ENCODE results near the gene C1QTNF1.

C1QTNF1 gene

DNA sequence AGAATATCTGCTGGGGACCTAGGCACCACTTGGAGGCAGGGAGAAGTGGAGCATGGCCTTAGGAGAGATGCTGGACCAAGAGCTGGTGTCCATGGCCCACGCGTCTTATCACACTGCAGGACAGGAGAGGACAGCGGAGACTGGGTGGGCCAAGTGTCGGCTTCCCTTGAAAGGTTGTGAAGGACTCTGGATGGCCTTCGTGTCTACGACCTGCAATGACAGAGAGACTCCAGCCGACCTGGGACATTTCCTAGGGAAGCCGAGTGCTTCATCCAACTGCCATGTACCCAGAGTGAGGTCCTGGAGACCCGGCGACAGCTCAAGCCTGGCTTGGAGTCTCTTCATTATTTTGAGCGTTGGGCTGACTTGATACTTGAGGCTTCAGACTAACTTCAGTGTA, 20.5 kb downstream of the C1QTNF1 start:
- no peak for DNase-seq (ENCODE audit: insufficient read length, low spot score)
- no peak for FAIRE-seq
- TF ChIP-seq TAF1 (IDR thresholded peaks at IDR 0.05; ENCODE audit: low read depth, low read length): no peak
- no peak for TF ChIP-seq POU2F2 (IDR thresholded peaks at IDR 0.05; ENCODE audit: low read depth, low read length)
- no peak for TF ChIP-seq PAX5 (IDR thresholded peaks at IDR 0.05; ENCODE audit: insufficient read depth, low read length, severe bottlenecking)
- TF ChIP-seq SPI1 (IDR thresholded peaks at IDR 0.05; ENCODE audit: low read depth, low read length): no peak
- no peak for TF ChIP-seq POLR2A (IDR thresholded peaks at IDR 0.05; ENCODE audit: low read depth, low read length)
- no peak for TF ChIP-seq POLR2AphosphoS5 (IDR thresholded peaks at IDR 0.05; ENCODE audit: low read depth, low read length)

DNA sequence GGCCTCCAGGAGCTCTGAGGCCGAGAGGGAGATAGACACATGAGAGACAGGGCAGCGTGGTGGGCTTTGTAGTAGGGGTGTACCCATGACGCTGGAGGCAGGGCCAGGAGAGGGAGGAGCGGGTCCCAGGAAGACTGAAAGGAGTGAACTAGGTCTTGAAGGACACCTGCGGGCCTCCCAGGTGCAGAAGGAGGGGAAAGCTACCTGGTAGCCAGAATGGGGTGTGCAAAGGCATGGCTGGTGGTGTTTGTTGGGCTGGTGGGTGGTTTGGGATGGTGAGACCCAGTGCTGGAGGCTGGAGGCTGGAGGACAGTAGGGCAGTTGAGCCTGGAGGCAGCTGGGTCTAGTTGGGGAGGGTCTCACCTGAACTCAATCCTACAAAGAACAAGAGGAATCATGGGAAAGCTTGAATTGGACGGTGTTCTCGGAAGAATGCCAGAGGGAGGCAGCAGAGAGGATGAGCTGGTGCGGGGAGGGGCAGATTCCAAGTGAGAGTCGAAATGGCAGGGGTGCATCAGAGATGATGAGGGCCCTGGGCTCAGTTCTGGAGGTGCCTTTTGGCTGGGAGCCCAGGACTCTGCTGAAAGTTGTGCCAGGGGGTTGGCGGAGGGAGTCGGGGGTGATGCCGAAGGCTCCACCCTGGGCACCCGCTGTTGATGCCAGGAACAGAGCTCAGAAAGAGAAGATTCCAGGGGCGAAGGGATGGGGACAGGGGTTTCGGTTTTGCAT, 21.2 kb downstream of the C1QTNF1 start:
- DNase-seq (ENCODE audit: insufficient read length, low spot score) (no peak), FAIRE-seq (no peak)
- TF ChIP-seq POLR2A (IDR thresholded peaks at IDR 0.05; ENCODE audit: low read depth, low read length) (no peak), POLR2AphosphoS5 (IDR thresholded peaks at IDR 0.05; ENCODE audit: low read depth, low read length) (no peak), TAF1 (IDR thresholded peaks at IDR 0.05; ENCODE audit: low read depth, low read length) (no peak), PAX5 (IDR thresholded peaks at IDR 0.05; ENCODE audit: insufficient read depth, low read length, severe bottlenecking) (no peak), SPI1 (IDR thresholded peaks at IDR 0.05; ENCODE audit: low read depth, low read length) (no peak), POU2F2 (IDR thresholded peaks at IDR 0.05; ENCODE audit: low read depth, low read length) (no peak)

DNA sequence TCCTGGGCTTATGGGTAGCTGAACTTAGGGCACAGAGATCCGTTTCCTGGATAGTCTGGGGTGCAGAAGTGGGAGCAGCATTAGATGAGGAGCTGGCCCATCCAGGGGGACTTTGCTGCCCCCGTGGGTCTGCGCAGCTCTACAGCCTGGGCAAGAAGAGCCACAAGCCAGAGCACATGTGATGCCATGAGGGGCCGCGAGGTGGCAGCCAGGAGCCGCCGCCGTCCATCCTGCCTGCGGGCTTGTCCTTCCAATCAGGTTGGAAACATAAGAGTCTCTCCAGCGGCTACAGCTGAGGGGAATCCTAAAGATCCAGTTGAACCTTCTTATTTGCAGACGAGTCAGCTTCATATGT, 21.9 kb downstream of the C1QTNF1 start:
- TF ChIP-seq POLR2AphosphoS5 (IDR thresholded peaks at IDR 0.05; ENCODE audit: low read depth, low read length): no peak
- TF ChIP-seq PAX5 (IDR thresholded peaks at IDR 0.05; ENCODE audit: insufficient read depth, low read length, severe bottlenecking): no peak
- no peak for TF ChIP-seq POU2F2 (IDR thresholded peaks at IDR 0.05; ENCODE audit: low read depth, low read length)
- TF ChIP-seq POLR2A (IDR thresholded peaks at IDR 0.05; ENCODE audit: low read depth, low read length): no peak
- TF ChIP-seq TAF1 (IDR thresholded peaks at IDR 0.05; ENCODE audit: low read depth, low read length): no peak
- TF ChIP-seq SPI1 (IDR thresholded peaks at IDR 0.05; ENCODE audit: low read depth, low read length): no peak
- peak; percentile 87 for FAIRE-seq
- peak; percentile 83 for DNase-seq (ENCODE audit: insufficient read length, low spot score)

DNA sequence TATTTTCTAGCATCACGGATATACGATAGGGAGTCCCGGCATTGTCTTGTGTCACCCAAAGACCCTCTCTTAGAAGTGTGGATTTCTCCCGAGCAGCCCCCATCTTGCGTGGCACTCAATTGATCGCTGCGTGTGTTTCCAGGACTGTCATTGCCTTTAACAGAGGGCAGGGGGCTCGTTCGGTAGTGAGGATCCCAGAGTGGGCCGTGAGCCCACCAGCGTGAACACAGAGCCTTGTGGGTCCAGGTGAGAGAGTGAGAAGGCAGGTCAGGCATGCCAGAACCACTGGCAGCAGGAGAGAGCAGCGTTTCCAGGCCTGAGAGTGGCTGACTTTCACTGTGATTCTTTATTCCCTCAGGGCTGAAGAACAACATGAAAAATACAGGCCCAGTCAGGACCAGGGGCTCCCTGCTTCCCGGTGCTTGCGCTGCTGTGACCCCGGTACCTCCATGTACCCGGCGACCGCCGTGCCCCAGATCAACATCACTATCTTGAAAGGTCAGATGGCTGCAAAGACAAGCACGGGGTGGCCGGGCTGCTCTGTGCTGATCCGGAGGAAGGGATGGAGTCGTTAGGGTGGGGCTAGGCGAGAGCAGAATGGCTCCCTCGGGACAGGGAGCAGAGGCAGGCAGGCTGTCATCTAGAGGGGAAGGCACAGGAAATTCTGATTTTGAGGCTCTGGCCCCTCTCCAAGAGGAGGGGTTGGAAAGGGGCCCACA, 22.4 kb downstream of the C1QTNF1 start:
- TF ChIP-seq POLR2AphosphoS5 (IDR thresholded peaks at IDR 0.05; ENCODE audit: low read depth, low read length): no peak
- no peak for TF ChIP-seq POLR2A (IDR thresholded peaks at IDR 0.05; ENCODE audit: low read depth, low read length)
- no peak for TF ChIP-seq TAF1 (IDR thresholded peaks at IDR 0.05; ENCODE audit: low read depth, low read length)
- TF ChIP-seq SPI1 (IDR thresholded peaks at IDR 0.05; ENCODE audit: low read depth, low read length): no peak
- TF ChIP-seq PAX5 (IDR thresholded peaks at IDR 0.05; ENCODE audit: insufficient read depth, low read length, severe bottlenecking): no peak
- no peak for TF ChIP-seq POU2F2 (IDR thresholded peaks at IDR 0.05; ENCODE audit: low read depth, low read length)
- FAIRE-seq (no peak), DNase-seq (ENCODE audit: insufficient read length, low spot score) (no peak)

DNA sequence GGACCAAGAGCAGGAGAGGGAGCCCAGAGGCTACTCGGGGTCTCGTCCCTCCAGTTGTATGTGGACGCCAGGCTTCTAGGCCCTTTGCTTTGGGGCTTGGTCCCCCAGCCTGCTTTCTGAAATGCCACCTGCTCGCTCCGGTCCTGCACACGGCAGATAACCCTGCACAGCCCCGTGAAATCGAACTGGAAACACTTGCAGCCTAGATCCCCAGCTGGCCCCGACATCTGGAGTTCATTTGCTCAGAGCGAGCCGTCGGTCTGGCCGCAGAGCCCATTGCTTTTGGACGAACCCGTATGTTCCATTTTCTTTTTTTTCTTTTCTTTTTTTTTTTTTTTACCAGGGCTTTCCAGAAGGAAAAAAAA, 22.9 kb downstream of the C1QTNF1 start:
- DNase-seq (ENCODE audit: insufficient read length, low spot score) (no peak), FAIRE-seq (no peak)
- no peak for TF ChIP-seq SPI1 (IDR thresholded peaks at IDR 0.05; ENCODE audit: low read depth, low read length)
- no peak for TF ChIP-seq POLR2AphosphoS5 (IDR thresholded peaks at IDR 0.05; ENCODE audit: low read depth, low read length)
- no peak for TF ChIP-seq TAF1 (IDR thresholded peaks at IDR 0.05; ENCODE audit: low read depth, low read length)
- TF ChIP-seq POU2F2 (IDR thresholded peaks at IDR 0.05; ENCODE audit: low read depth, low read length): no peak
- no peak for TF ChIP-seq PAX5 (IDR thresholded peaks at IDR 0.05; ENCODE audit: insufficient read depth, low read length, severe bottlenecking)
- TF ChIP-seq POLR2A (IDR thresholded peaks at IDR 0.05; ENCODE audit: low read depth, low read length): no peak

DNA sequence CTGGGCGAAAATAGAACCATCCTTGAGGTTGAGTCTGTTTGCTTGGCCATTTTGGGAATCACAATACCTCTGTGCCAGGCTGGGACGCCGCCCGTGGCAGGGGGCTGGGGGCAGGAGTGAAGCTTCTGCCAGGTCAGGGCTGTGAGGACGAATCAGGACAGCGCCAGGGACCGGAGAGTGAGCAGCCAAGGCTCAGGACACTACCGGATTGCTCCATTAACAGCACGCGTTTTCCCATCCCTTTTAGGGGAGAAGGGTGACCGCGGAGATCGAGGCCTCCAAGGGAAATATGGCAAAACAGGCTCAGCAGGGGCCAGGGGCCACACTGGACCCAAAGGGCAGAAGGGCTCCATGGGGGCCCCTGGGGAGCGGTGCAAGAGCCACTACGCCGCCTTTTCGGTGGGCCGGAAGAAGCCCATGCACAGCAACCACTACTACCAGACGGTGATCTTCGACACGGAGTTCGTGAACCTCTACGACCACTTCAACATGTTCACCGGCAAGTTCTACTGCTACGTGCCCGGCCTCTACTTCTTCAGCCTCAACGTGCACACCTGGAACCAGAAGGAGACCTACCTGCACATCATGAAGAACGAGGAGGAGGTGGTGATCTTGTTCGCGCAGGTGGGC, 23.4 kb downstream of the C1QTNF1 start:
- no peak for TF ChIP-seq SPI1 (IDR thresholded peaks at IDR 0.05; ENCODE audit: low read depth, low read length)
- no peak for TF ChIP-seq POU2F2 (IDR thresholded peaks at IDR 0.05; ENCODE audit: low read depth, low read length)
- FAIRE-seq: no peak

DNA sequence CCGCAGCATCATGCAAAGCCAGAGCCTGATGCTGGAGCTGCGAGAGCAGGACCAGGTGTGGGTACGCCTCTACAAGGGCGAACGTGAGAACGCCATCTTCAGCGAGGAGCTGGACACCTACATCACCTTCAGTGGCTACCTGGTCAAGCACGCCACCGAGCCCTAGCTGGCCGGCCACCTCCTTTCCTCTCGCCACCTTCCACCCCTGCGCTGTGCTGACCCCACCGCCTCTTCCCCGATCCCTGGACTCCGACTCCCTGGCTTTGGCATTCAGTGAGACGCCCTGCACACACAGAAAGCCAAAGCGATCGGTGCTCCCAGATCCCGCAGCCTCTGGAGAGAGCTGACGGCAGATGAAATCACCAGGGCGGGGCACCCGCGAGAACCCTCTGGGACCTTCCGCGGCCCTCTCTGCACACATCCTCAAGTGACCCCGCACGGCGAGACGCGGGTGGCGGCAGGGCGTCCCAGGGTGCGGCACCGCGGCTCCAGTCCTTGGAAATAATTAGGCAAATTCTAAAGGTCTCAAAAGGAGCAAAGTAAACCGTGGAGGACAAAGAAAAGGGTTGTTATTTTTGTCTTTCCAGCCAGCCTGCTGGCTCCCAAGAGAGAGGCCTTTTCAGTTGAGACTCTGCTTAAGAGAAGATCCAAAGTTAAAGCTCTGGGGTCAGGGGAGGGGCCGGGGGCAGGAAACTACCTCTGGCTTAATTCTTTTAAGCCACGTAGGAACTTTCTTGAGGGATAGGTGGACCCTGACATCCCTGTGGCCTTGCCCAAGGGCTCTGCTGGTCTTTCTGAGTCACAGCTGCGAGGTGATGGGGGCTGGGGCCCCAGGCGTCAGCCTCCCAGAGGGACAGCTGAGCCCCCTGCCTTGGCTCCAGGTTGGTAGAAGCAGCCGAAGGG, 24.2 kb downstream of the C1QTNF1 start:
- DNase-seq (ENCODE audit: insufficient read length, low spot score): no peak
- no peak for FAIRE-seq
- TF ChIP-seq POU2F2 (IDR thresholded peaks at IDR 0.05; ENCODE audit: low read depth, low read length): no peak
- no peak for TF ChIP-seq TAF1 (IDR thresholded peaks at IDR 0.05; ENCODE audit: low read depth, low read length)
- no peak for TF ChIP-seq POLR2AphosphoS5 (IDR thresholded peaks at IDR 0.05; ENCODE audit: low read depth, low read length)
- TF ChIP-seq PAX5 (IDR thresholded peaks at IDR 0.05; ENCODE audit: insufficient read depth, low read length, severe bottlenecking): no peak
- no peak for TF ChIP-seq SPI1 (IDR thresholded peaks at IDR 0.05; ENCODE audit: low read depth, low read length)
- TF ChIP-seq POLR2A (IDR thresholded peaks at IDR 0.05; ENCODE audit: low read depth, low read length): no peak

More for the DNA sequence above, 23.4 kb downstream of the C1QTNF1 start:
- DNase-seq (ENCODE audit: insufficient read length, low spot score): no peak

DNA sequence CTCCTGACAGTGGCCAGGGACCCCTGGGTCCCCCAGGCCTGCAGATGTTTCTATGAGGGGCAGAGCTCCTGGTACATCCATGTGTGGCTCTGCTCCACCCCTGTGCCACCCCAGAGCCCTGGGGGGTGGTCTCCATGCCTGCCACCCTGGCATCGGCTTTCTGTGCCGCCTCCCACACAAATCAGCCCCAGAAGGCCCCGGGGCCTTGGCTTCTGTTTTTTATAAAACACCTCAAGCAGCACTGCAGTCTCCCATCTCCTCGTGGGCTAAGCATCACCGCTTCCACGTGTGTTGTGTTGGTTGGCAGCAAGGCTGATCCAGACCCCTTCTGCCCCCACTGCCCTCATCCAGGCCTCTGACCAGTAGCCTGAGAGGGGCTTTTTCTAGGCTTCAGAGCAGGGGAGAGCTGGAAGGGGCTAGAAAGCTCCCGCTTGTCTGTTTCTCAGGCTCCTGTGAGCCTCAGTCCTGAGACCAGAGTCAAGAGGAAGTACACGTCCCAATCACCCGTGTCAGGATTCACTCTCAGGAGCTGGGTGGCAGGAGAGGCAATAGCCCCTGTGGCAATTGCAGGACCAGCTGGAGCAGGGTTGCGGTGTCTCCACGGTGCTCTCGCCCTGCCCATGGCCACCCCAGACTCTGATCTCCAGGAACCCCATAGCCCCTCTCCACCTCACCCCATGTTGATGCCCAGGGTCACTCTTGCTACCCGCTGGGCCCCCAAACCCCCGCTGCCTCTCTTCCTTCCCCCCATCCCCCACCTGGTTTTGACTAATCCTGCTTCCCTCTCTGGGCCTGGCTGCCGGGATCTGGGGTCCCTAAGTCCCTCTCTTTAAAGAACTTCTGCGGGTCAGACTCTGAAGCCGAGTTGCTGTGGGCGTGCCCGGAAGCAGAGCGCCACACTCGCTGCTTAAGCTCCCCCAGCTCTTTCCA, 25.1 kb downstream of the C1QTNF1 start:
- FAIRE-seq (no peak), DNase-seq (ENCODE audit: insufficient read length, low spot score) (no peak)
- no peak for TF ChIP-seq SPI1 (IDR thresholded peaks at IDR 0.05; ENCODE audit: low read depth, low read length)
- TF ChIP-seq POLR2A (IDR thresholded peaks at IDR 0.05; ENCODE audit: low read depth, low read length): no peak
- no peak for TF ChIP-seq POLR2AphosphoS5 (IDR thresholded peaks at IDR 0.05; ENCODE audit: low read depth, low read length)
- no peak for TF ChIP-seq TAF1 (IDR thresholded peaks at IDR 0.05; ENCODE audit: low read depth, low read length)
- TF ChIP-seq PAX5 (IDR thresholded peaks at IDR 0.05; ENCODE audit: insufficient read depth, low read length, severe bottlenecking): no peak
- TF ChIP-seq POU2F2 (IDR thresholded peaks at IDR 0.05; ENCODE audit: low read depth, low read length): no peak

All from GM12891 (cell line).